DMS53 treated with DMSO at 0.1 percent for 48 hours (cell line): Measurements from ENCODE around the gene IQCK.

Source experiments
- DNase-seq: peaks from one replicate; lab custom pipeline; 2025; ENCODE audit not compliant: unreplicated experiment; lab: John Stamatoyannopoulos, UW

IQCK gene

DNA sequence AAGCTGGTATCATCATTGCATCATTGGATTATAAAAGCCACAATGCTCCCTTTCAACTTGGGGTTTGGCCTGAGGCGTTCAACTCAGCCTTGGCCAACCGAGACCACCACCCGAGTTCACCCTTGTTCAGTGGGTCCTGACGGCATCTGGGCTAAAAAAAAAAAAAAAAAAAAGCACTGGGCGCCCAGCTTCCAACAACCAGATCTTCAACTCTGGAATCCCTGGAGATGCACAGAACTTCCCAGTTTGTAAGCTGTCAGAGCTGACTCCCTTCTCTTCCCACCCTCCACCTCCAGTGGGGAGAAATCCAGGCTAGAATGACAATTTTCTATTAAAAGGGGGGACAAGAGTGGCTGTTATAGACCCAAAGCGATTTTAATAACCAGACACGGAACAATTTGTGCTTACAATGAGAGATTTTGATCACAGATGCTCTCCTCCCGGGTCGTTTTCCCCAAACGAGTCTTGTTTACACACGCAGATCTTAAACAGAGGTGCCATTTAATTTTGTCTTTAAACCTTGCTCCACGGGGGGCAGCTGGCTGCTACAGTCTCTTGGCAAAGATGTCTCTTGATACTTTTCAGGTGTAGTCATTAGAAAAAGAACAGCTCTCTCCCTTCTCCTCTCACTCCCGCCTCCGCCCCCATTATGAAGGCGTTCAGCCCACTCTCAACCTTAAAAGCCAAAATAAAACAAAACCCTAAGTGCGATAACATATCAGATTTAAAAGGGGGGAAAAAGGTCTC is 139.7 kb downstream of the IQCK start:
- no peak for DNase-seq

DNA sequence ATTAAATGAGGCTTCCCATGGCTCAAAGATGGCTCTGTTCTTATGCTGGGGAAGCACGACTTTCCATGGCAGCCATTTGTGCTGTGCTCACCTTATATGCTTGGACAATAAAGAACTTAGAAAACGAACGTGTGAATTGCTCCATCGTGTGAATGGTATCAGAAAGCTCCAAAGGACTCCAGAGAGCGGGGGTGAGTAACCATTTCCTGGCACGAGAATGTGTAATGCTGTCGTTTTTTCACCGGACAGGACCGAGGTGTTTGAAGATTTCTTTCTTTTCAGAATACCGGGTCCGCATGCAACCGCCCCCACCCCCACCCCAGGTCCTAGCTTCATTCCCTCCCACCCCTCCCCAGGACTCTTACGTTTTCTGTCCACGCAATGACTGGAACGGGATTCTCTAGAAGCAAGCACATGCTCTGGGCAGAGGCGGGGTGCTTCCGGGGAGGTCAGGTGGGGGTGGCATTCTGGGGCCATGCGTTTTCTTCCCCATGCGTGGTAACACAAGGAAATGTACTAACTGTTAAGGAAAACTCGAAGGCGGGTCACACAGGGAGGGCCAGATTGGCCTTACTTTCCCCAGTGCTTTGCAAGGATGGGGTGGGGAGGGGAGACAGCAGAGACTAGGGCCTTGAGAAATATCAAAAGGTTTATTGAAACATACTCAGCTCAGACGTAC is 140.4 kb downstream of the IQCK start:
- DNase-seq = no peak

DNA sequence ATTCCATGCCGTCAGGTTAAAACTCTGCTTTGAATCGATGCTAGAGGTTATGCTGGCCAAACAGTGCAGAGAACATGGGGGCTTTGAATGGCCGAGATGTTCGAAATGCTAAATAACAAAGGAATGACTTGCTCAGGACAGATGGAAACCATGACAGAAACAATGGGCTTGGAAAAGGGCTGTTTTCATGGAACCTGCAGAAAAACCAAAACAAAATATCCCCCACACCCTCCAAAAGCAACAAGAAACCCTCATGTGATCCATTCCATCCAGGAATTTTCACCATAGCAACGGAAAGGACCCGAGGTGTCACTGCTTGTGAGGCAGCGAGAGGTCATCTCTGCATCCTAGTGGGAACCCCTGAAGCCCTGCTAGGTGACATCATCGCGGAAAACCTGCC is 141.1 kb downstream of the IQCK start:
- no peak for DNase-seq

- DNase-seq = no peak
These were observed 141.5 kb downstream of the IQCK start for GRCh38 chr16:19859603-19860002.

- DNase-seq = no peak
These were observed 142.3 kb downstream of the IQCK start for GRCh38 chr16:19860166-19861041.

DNA sequence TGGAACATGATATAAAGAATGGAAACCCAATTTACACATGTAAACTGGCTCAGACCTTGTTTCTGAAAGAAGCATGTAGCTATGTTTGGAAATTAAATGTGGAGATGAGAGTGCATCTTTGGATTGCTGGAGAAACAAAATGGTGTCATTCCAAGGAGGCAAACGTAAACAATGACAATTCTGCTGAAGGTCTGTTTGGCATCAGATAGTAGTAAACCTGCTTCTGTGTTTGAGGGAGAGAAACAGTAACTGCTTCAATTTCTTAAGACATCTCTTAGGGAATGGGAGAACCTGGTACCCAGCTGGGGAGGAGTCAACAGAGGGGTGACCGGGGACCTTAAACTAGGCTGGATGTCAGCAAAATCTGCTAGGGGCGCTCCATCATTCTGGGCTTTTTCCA is 143.1 kb downstream of the IQCK start:
- no peak for DNase-seq

- DNase-seq = no peak
These were observed 143.8 kb downstream of the IQCK start for GRCh38 chr16:19861811-19862327.

- DNase-seq = no peak
These were observed 145.9 kb downstream of the IQCK start for GRCh38 chr16:19863990-19864389.

GRCh38 chr16:19864566-19864965 is 146.5 kb downstream of the IQCK start:
- DNase-seq = no peak

DNA sequence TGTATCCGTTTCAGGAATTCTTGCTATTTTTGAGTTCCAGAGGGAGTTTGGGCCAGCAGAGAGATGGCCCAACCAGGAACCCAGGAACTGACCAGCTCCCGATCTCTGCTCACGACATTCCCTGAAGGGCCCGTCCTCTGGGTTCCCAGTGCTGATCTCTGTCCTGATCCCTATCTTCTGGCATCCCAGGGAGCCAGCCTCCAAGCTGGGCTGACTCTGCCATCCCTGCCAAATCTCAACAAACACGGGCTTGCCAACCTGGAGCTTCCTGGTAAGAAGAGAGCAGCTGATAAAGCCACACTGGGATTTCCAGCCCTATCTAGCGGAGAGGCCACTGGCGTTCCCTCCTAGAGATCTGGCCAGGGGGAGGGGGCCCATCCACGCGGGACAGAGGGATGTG is 150.3 kb downstream of the IQCK start:
- no peak for DNase-seq

DNA sequence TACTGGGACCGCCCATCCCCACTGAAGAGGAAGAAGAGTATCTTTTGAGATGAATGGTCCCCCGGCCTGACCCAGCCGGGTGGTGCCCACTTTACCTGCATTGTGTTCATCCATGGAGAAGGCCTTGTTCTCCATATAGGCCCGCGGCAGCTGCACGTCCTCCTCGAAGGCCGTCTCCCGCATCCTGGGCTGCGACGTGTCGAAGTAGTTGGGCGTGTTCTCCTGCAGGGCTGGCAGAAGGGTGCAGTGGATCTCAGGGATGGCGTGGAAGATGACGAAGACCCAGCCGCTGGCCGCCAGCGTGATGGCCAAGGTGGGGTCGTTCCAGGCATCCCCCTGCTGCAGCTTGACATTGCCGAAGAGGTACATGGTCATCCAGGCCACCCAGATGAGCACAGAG is 153.7 kb downstream of the IQCK start:
- DNase-seq = no peak

DNA sequence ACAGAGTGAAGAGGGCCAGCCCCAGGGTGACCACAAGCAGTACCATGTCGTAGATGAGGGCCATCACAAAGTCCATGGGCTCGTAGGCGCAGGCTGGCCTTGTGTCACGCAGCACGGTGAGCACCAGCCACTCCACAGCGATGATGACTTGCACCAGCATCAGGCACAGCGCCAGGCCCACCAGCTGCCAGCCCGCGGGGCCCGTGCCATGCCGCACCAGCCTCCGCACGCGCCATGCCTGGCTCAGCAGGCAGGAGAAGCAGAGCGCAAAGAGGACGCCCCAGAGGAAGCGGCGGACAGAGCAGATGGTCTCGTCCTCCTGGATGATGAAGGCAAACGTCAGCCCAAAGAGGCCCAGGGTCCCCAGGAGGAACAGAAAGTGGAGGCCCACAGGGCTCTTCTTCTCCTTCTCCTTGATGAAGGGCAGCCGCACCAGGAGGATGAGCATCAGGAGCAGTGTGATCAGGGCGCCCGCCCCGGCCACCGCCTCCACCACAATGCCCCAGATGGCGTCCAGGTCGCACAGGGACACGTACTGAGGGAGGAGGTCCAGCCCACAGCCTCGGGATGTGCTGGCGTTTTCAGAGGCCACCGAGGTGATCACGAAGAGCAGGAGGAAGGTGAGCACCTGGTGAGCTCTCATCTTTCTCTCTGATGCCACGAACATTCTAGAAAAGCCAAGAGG is 154.2 kb downstream of the IQCK start:
- DNase-seq = no peak

DNA sequence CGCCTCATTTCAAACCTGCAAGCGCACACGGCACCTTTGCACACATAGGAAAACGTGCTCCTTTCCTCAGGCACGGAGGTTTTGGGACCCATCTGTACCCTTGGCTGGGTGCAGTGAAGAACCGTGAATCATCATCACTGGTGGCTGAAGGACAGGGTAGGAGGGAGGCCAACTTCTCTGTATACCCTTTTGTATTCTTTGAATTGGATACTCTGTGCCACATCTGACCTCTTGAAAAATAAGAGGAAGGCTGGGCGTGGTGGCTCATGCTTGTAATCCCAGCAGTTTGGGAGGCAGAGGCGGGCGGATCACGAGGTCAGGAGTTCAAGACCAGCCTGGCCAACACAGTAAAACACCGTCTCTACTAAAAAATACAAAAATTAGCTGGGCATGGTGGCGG is 154.9 kb downstream of the IQCK start:
- no peak for DNase-seq

- DNase-seq = no peak
These were observed 156.0 kb downstream of the IQCK start for GRCh38 chr16:19874026-19874425.

DNA sequence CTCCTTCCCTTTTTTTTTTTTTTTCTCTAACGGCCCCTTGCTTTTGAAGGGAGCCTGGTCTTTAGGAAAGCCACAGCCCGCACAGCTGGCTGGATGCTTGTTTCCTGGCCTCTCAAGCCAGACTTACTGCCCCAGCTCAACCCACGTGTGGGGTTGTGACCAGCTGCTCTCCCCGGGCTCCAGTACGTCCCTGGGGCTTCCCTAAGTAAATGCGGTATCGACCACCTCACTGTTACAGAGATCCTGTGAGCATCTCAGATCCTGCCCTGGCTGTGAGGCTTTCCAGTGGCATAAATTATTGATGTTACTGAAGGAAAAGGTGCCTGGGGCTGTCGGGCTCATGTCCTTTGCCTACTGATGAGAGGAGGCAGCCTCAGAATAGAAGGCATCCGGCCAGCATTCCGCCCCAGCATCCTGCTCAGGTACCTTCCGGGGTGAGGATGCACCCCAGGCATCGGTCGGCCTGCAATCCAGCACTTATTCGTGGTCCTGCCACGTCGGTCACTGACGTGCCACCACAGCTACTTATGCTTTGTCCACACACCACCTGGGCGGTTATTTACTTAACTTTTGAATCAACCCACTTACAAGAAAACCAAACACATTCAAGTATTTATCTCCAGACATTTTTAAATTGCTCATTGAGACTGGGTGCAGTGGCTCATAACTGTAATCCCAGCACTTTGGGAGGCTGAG is 156.9 kb downstream of the IQCK start:
- peak; percentile 69 for DNase-seq

DNA sequence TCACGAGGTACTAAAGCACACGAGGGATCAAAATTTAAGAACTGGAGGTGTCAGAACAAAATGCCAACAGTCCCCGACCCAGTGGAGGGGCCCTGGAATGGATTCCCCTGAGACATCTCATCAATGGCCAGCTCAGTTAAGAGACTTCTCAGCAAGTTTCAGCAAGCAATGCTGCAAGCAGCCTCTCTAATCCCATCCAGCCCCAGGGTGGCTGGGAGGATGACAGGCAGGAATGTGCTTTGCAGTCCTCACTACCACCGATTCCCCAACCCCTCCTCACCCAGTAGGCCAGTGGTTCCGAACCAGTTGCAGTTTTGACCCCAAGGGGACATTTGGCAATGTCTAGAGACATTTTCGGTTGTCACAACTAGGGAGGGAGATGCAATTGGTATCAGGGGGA is 157.8 kb downstream of the IQCK start:
- DNase-seq = no peak

- DNase-seq = no peak
These were observed 158.5 kb downstream of the IQCK start for GRCh38 chr16:19876501-19877059.

GRCh38 chr16:19878757-19879156 is 160.7 kb downstream of the IQCK start:
- DNase-seq = no peak

GRCh38 chr16:19879241-19879792 is 161.2 kb downstream of the IQCK start:
- peak; percentile 14 for DNase-seq

DNA sequence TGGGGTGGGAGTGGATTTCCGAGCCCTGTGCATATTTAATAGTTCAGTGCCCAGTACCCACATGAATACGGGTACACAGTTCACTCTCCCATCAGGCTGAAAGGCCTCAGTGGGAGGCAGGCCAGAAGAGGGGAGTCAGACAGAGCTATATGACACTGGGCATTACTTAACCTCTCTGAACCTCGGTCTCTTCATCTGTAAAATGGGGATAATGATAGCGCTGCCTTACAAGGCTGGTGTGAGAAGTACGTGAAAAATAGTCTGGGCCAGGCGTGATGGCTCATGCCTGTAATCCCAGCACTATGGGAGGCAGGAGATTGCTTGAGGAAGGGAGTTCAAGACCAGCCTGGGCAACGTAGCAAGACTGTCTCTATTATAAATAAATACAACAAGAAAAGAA is 163.0 kb downstream of the IQCK start:
- DNase-seq = no peak
